Neural progenitor cell (in vitro differentiated cells): ENCODE results near the gene ETV6. TPM values are rescaled to one million over a fixed set of nuclear protein-coding genes. Genes with fewer than 3 reads are reported as not detected.

ENCODE experiments used
- DNase-seq: peaks from one replicate; pipeline ENCODE4 v3.0.0-alpha.2; 2016; ENCODE audit warnings: low spot score
- H2AFZ ChIP-seq: fragments of 200-600 bp; sonication (generic); replicated peaks from 2 replicates; pipeline ENCODE4 v1.6.1; 2016; ENCODE audit warnings: antibody characterized with exemption
- H3F3A ChIP-seq: fragments of 200-600 bp; sonication (generic); 2 replicates; pipeline ENCODE4 v1.6.1; 2016; ENCODE audit warnings: antibody characterized with exemption, low read depth
- H3K27ac ChIP-seq: fragments of 200-600 bp; sonication (generic); 2 replicates; pipeline ENCODE4 v1.5.1; 2016; ENCODE audit warnings: mild to moderate bottlenecking
- H3K27me3 ChIP-seq: fragments of 200-600 bp; sonication (generic); 2 replicates; pipeline ENCODE4 v1.6.1; 2016; ENCODE audit warnings: mild to moderate bottlenecking, moderate library complexity
- H3K36me3 ChIP-seq: fragments of 200-600 bp; sonication (generic); 2 replicates; pipeline ENCODE4 v1.5.1; 2016
- H3K4me1 ChIP-seq: fragments of 200-600 bp; sonication (generic); 2 replicates; pipeline ENCODE4 v1.6.1; 2016; ENCODE audit warnings: mixed run types
- H3K4me2 ChIP-seq: fragments of 200-600 bp; sonication (generic); 2 replicates; pipeline ENCODE4 v1.6.1; 2016
- H3K4me3 ChIP-seq: fragments of 200-600 bp; sonication (generic); 2 replicates; pipeline ENCODE4 v1.5.1; 2016
- H3K79me2 ChIP-seq: fragments of 200-600 bp; sonication (generic); 2 replicates; pipeline ENCODE4 v1.6.1; 2016; ENCODE audit warnings: low read depth
- H3K9ac ChIP-seq: fragments of 200-600 bp; sonication (generic); 2 replicates; pipeline ENCODE4 v1.6.1; 2016
- H3K9me3 ChIP-seq: fragments of 200-600 bp; sonication (generic); 2 replicates; pipeline ENCODE4 v1.5.1; 2016; ENCODE audit warnings: low read depth
- H4K20me1 ChIP-seq: fragments of 200-600 bp; sonication (generic); 2 replicates; pipeline ENCODE4 v1.6.1; 2016; ENCODE audit warnings: low read depth
- H3K27ac Mint-ChIP-seq: 3 replicates; pipeline ENCODE4 v1.8.0; 2021; ENCODE audit warnings: mixed read lengths
- H3K27me3 Mint-ChIP-seq: 2 replicates; pipeline ENCODE4 v1.8.0; 2022; ENCODE audit warnings: low read depth, mild to moderate bottlenecking, inconsistent platforms, moderate library complexity, mixed read lengths; ENCODE audit not compliant: insufficient read depth
- H3K36me3 Mint-ChIP-seq: 3 replicates; pipeline ENCODE4 v1.8.0; 2021; ENCODE audit warnings: mixed read lengths
- H3K4me1 Mint-ChIP-seq: 3 replicates; pipeline ENCODE4 v1.8.0; 2021; ENCODE audit warnings: mixed read lengths
- H3K4me3 Mint-ChIP-seq: 3 replicates; pipeline ENCODE4 v1.8.0; 2021; ENCODE audit warnings: mild to moderate bottlenecking, moderate library complexity, mixed read lengths
- H3K9me3 Mint-ChIP-seq: 3 replicates; pipeline ENCODE4 v1.8.0; 2020; ENCODE audit warnings: mixed read lengths
- EZH2 ChIP-seq: fragments of 200-600 bp; sonication (generic); IDR thresholded peaks from 2 replicates; pipeline ENCODE4 v1.6.1; 2017; ENCODE audit warnings: antibody characterized with exemption, mild to moderate bottlenecking, moderate library complexity
- EZH2phosphoT487 ChIP-seq: fragments of 200-600 bp; sonication (generic); IDR thresholded peaks from 2 replicates; pipeline ENCODE4 v1.6.1; 2017; ENCODE audit warnings: antibody characterized with exemption
- total RNA-seq: library from RNA; depleted of rRNA; stranded (reverse); fragments of >200 nt; gene quantifications from 2 replicates; pipeline ENCODE4 v1.2.3, GENCODE V29; 2015; ENCODE audit warnings: low replicate concordance
- TF ChIP-seq, protein P1 (sequence below): fragments of 200-600 bp; sonication (generic); IDR thresholded peaks from 2 replicates; pipeline ENCODE4 v1.5.1; 2017; ENCODE audit warnings: antibody characterized with exemption, mild to moderate bottlenecking

The ETV6 gene
- total RNA-seq, 1 donor from 2014 or later: 6.2 TPM

DNA sequence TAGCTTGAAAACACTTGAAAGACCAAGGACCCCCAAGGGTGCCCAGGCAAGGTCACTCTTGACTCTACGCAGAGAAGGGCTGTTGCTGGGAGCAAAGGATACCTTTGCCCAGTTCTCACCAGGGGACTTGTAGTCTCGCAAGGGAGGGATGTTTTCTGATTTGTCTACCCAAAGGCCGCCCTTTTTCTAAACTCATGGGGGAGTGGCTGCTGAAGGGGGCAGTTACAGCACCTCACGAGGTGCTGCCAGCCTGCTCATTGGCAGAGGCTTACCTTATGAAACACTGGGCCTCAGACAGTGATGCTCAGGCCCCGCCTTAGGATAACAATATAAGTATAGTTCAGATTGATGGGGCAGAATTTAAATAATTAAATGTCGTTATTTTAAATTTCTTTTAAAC is 107.0 kb downstream of the ETV6 start:
- H3K27ac Mint-ChIP-seq: no peak overlapping the region
- H3K9me3 ChIP-seq: no peaks in the 10 kb centered on the region
- H3K9ac ChIP-seq: no peak overlapping the region
- no peaks in the 10 kb centered on the region for H3K9me3 Mint-ChIP-seq
- H3K4me2 ChIP-seq: no peak overlapping the region
- no peak overlapping the region for H3K27ac ChIP-seq
- peaks cover 12% of the 10 kb centered on the region for H3K36me3 Mint-ChIP-seq
- H3K4me3 ChIP-seq: no peak overlapping the region
- H3F3A ChIP-seq: peaks cover 23% of the 10 kb centered on the region
- peaks cover 32% of the 10 kb centered on the region for H3K4me1 Mint-ChIP-seq
- no peaks in the 10 kb centered on the region for H4K20me1 ChIP-seq
- TF ChIP-seq EZH2: no peak
- TF ChIP-seq, protein P1, sequence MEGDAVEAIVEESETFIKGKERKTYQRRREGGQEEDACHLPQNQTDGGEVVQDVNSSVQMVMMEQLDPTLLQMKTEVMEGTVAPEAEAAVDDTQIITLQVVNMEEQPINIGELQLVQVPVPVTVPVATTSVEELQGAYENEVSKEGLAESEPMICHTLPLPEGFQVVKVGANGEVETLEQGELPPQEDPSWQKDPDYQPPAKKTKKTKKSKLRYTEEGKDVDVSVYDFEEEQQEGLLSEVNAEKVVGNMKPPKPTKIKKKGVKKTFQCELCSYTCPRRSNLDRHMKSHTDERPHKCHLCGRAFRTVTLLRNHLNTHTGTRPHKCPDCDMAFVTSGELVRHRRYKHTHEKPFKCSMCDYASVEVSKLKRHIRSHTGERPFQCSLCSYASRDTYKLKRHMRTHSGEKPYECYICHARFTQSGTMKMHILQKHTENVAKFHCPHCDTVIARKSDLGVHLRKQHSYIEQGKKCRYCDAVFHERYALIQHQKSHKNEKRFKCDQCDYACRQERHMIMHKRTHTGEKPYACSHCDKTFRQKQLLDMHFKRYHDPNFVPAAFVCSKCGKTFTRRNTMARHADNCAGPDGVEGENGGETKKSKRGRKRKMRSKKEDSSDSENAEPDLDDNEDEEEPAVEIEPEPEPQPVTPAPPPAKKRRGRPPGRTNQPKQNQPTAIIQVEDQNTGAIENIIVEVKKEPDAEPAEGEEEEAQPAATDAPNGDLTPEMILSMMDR: no peak
- H3K36me3 ChIP-seq: no peaks in the 10 kb centered on the region
- H2AFZ ChIP-seq: no peak overlapping the region
- H3K4me3 Mint-ChIP-seq: no peak overlapping the region
- H3K4me1 ChIP-seq: peaks cover 47% of the 10 kb centered on the region
- no peaks in the 10 kb centered on the region for H3K79me2 ChIP-seq
- H3K27me3 Mint-ChIP-seq: no peaks in the 10 kb centered on the region
- DNase-seq: no peak
- H3K27me3 ChIP-seq: no peaks in the 10 kb centered on the region

DNA sequence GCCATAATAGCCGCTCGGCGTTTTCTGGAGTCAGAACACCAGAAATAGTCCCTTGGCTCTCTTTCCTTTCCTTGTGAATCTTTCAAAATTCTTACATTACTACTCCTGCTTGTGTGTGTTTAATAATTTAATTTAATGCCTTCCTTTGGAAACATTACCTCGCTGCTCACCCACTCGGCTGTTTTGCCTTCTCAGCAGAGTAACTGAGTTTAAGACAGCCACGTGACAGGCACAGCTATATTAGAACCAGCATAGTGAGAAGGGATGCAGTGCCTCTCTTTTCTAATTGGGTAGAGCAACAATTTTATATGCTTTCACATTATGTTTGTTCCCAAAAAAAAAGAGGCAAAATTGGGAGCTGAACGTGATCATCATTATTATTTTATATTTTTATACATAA is 107.6 kb downstream of the ETV6 start:
- H3K36me3 Mint-ChIP-seq: peaks cover 12% of the 10 kb centered on the region
- Histone ChIP-seq H3K27ac (no peak overlapping the region), H3K4me3 (no peak overlapping the region), H3K9ac (no peak overlapping the region), H3K79me2 (no peaks in the 10 kb centered on the region), H3K4me1 (peaks cover 44% of the 10 kb centered on the region), H4K20me1 (no peaks in the 10 kb centered on the region), H3K36me3 (no peaks in the 10 kb centered on the region), H3F3A (peaks cover 23% of the 10 kb centered on the region), H2AFZ (no peak overlapping the region), H3K27me3 (no peaks in the 10 kb centered on the region), H3K4me2 (no peak overlapping the region), H3K9me3 (no peaks in the 10 kb centered on the region)
- no peak overlapping the region for H3K27ac Mint-ChIP-seq
- DNase-seq: no peak
- H3K9me3 Mint-ChIP-seq: no peaks in the 10 kb centered on the region
- no peak overlapping the region for H3K4me3 Mint-ChIP-seq
- TF ChIP-seq, protein P1: no peak
- no peak for TF ChIP-seq EZH2phosphoT487
- no peak for TF ChIP-seq EZH2
- no peaks in the 10 kb centered on the region for H3K27me3 Mint-ChIP-seq
- peaks cover 32% of the 10 kb centered on the region for H3K4me1 Mint-ChIP-seq

DNA sequence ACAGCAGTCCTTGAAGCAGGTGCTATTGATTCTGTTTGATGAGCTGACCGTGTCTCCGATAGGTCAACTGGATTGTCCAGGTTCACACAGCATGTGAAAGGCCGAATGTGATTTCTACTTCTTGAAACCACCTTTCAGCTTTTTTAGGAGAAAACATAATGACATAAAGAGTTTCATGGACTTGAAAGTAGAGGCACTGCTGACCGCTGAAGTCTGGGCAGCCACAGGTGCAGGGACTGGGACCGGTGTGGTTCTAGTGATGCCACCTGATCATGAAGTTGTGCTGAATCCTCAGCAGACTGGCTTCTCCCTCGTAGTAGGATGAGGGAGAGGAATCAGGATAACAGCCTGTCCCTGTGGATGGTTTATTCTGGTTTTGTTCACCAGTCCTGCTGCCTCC is 108.1 kb downstream of the ETV6 start:
- Histone ChIP-seq H3K27me3 (no peaks in the 10 kb centered on the region), H4K20me1 (no peaks in the 10 kb centered on the region), H3K27ac (no peak overlapping the region), H3K4me3 (no peak overlapping the region), H3K4me1 (peaks cover 40% of the 10 kb centered on the region), H3K36me3 (no peaks in the 10 kb centered on the region), H3K79me2 (no peaks in the 10 kb centered on the region), H3K9me3 (no peaks in the 10 kb centered on the region), H3K4me2 (no peak overlapping the region), H3K9ac (no peak overlapping the region), H2AFZ (no peak overlapping the region), H3F3A (peaks cover 23% of the 10 kb centered on the region)
- Mint-ChIP-seq H3K27me3 (no peaks in the 10 kb centered on the region), H3K4me1 (peaks cover 32% of the 10 kb centered on the region), H3K4me3 (no peak overlapping the region), H3K9me3 (no peaks in the 10 kb centered on the region), H3K27ac (no peak overlapping the region), H3K36me3 (peaks cover 12% of the 10 kb centered on the region)
- no peak for TF ChIP-seq EZH2
- TF ChIP-seq, protein P1: no peak
- TF ChIP-seq EZH2phosphoT487: no peak
- no peak for DNase-seq
